IMR-90 (cell line): ENCODE measurements around the gene BBS12. TPM values are rescaled to one million over a fixed set of nuclear protein-coding genes. Genes with fewer than 3 reads are reported as not detected.

Experiments used
- ATAC-seq: fragments of 200-7000 bp; cut with Tn5 transposase; 2 replicates; pipeline ENCODE4 v1.9.1; 2020; ENCODE audit warnings: low read depth, mild to moderate bottlenecking, moderate library complexity
- BruUV-seq: library from RNA; stranded (reverse); fragments of 400-500 nt; replicated peaks from 2 replicates; lab custom pipeline; 2021; lab: Mats Ljungman, UMichigan
- CTCF ChIA-PET: fragments of 300-600 bp; formaldehyde crosslinking; extraction: SDS; loops from one replicate; lab custom pipeline; 2021; ENCODE audit warnings: antibody characterized with exemption; lab: Yijun Ruan, JAX
- POLR2A ChIA-PET: fragments of 300-600 bp; sonication (Branson Sonifier 250); formaldehyde crosslinking; loops from one replicate; lab custom pipeline; 2022; ENCODE audit warnings: antibody characterized with exemption; ENCODE audit not compliant: unreplicated experiment; lab: Charles Lee
- DNase-seq: peaks from one replicate; pipeline ENCODE4 v3.0.0; 2013
- H2AFZ ChIP-seq: replicated peaks from 2 replicates; pipeline ENCODE3; 2013; ENCODE audit warnings: low read length, mild to moderate bottlenecking; ENCODE audit not compliant: poor library complexity
- H2AK5ac ChIP-seq: 2 replicates; pipeline ENCODE4 v1.6.1; 2013; ENCODE audit warnings: low read depth, low read length, inconsistent platforms
- H2AK9ac ChIP-seq: replicated peaks from 2 replicates; pipeline ENCODE3; 2013; ENCODE audit warnings: mild to moderate bottlenecking, low read depth, low read length, moderate library complexity; ENCODE audit not compliant: poor library complexity
- H2BK120ac ChIP-seq: 2 replicates; pipeline ENCODE4 v1.6.1; 2013; ENCODE audit warnings: low read depth, low read length, inconsistent platforms
- H2BK15ac ChIP-seq: 3 replicates; pipeline ENCODE4 v1.6.1; 2013; ENCODE audit warnings: low read depth, low read length, inconsistent platforms
- H2BK20ac ChIP-seq: 2 replicates; pipeline ENCODE4 v1.6.1; 2013; ENCODE audit warnings: low read depth, mild to moderate bottlenecking, inconsistent platforms, low read length, moderate library complexity
- H2BK5ac ChIP-seq: 2 replicates; pipeline ENCODE4 v1.6.1; 2013; ENCODE audit warnings: mild to moderate bottlenecking, low read depth, low read length, inconsistent platforms; ENCODE audit not compliant: poor library complexity, severe bottlenecking
- H3K14ac ChIP-seq: replicated peaks from 2 replicates; pipeline ENCODE4 v1.6.1; 2013; ENCODE audit warnings: low read depth, low read length, inconsistent platforms
- H3K18ac ChIP-seq: 2 replicates; pipeline ENCODE4 v1.6.1; 2013; ENCODE audit warnings: low read depth, low read length, control low read depth
- H3K23ac ChIP-seq: 2 replicates; pipeline ENCODE4 v1.6.1; 2013; ENCODE audit warnings: low read depth, low read length, inconsistent platforms
- H3K27ac ChIP-seq: 2 replicates; pipeline ENCODE4 v1.5.1; 2013; ENCODE audit warnings: mild to moderate bottlenecking, control low read depth, low read length; ENCODE audit not compliant: insufficient read depth
- H3K27me3 ChIP-seq: 2 replicates; pipeline ENCODE4 v1.6.1; 2013; ENCODE audit warnings: low read length; ENCODE audit not compliant: control insufficient read depth, insufficient read depth
- H3K36me3 ChIP-seq: 2 replicates; pipeline ENCODE4 v1.6.1; 2013; ENCODE audit warnings: low read length, mixed read lengths; ENCODE audit not compliant: control insufficient read depth, insufficient read depth
- H3K4ac ChIP-seq: 2 replicates; pipeline ENCODE4 v1.6.1; 2013; ENCODE audit warnings: low read depth, low read length, inconsistent platforms
- H3K4me1 ChIP-seq: 2 replicates; pipeline ENCODE4 v1.6.1; 2013; ENCODE audit warnings: low read length, mixed read lengths; ENCODE audit not compliant: control insufficient read depth, insufficient read depth
- H3K4me2 ChIP-seq: 2 replicates; pipeline ENCODE4 v1.6.1; 2013; ENCODE audit warnings: low read depth, mild to moderate bottlenecking, control low read depth, low read length, moderate library complexity
- H3K4me3 ChIP-seq: 2 replicates; pipeline ENCODE4 v1.5.1; 2013; ENCODE audit warnings: low read depth, mild to moderate bottlenecking, control low read depth, low read length, moderate library complexity; ENCODE audit not compliant: insufficient read depth
- H3K56ac ChIP-seq: 2 replicates; pipeline ENCODE4 v1.6.1; 2013; ENCODE audit warnings: low read length, inconsistent platforms; ENCODE audit not compliant: insufficient read depth; ENCODE audit errors: extremely low read depth
- H3K79me1 ChIP-seq, 2 experiments: 2 replicates each; pipeline ENCODE4 v1.6.1; 2013; ENCODE audit warnings: low read length in 2 of 2, inconsistent platforms in 1 of 2, low read depth in 1 of 2
- H3K9ac ChIP-seq: 2 replicates; pipeline ENCODE4 v1.6.1; 2013; ENCODE audit warnings: low read depth, low read length, control low read depth
- H3K9me1 ChIP-seq: 2 replicates; pipeline ENCODE4 v1.6.1; 2013; ENCODE audit warnings: low read length, inconsistent platforms; ENCODE audit not compliant: insufficient read depth
- H3K9me3 ChIP-seq: 2 replicates; pipeline ENCODE4 v1.6.1; 2013; ENCODE audit warnings: low read length; ENCODE audit not compliant: control insufficient read depth, insufficient read depth
- H4K20me1 ChIP-seq: 2 replicates; pipeline ENCODE4 v1.6.1; 2013; ENCODE audit warnings: low read length, inconsistent platforms; ENCODE audit not compliant: insufficient read depth
- H4K5ac ChIP-seq: 2 replicates; pipeline ENCODE4 v1.6.1; 2013; ENCODE audit warnings: mild to moderate bottlenecking, low read depth, low read length, control low read depth
- H4K8ac ChIP-seq, 2 experiments: 2 replicates each; pipeline ENCODE4 v1.6.1; 2013; ENCODE audit warnings: low read depth in 2 of 2, low read length in 2 of 2, control low read depth in 1 of 2, inconsistent platforms in 1 of 2
- H4K91ac ChIP-seq: 2 replicates; pipeline ENCODE4 v1.6.1; 2013; ENCODE audit warnings: low read depth, low read length, inconsistent platforms; ENCODE audit not compliant: insufficient read depth
- BHLHE40 ChIP-seq: fragments of 150-350 bp; IDR thresholded peaks from 2 replicates; pipeline ENCODE4 v1.6.1; 2016; ENCODE audit warnings: mild to moderate bottlenecking, low read depth, low read length
- CEBPB ChIP-seq: IDR thresholded peaks from 2 replicates; pipeline ENCODE4 v1.6.1; 2012; ENCODE audit warnings: low read depth, low read length, improper control_type of control experiment
- CHD1 ChIP-seq: IDR thresholded peaks from 2 replicates; pipeline ENCODE4 v1.6.1; 2012; ENCODE audit warnings: low read depth, low read length, improper control_type of control experiment
- FOS ChIP-seq: fragments of 150-350 bp; IDR thresholded peaks from 2 replicates; pipeline ENCODE4 v1.6.1; 2016; ENCODE audit warnings: low read depth, low read length
- MAFK ChIP-seq: IDR thresholded peaks from 2 replicates; pipeline ENCODE4 v1.6.1; 2012; ENCODE audit warnings: low read depth, low read length, improper control_type of control experiment
- MXI1 ChIP-seq: IDR thresholded peaks from 2 replicates; pipeline ENCODE4 v1.6.1; 2012; ENCODE audit warnings: low read depth, mild to moderate bottlenecking, low read length, moderate library complexity, borderline replicate concordance
- NFE2L2 ChIP-seq: fragments of 150-350 bp; IDR thresholded peaks from 2 replicates; pipeline ENCODE4 v1.6.1; 2016; ENCODE audit warnings: low read depth, mild to moderate bottlenecking, low read length
- POLR2A ChIP-seq: IDR thresholded peaks from 2 replicates; pipeline ENCODE4 v1.6.1; 2012; ENCODE audit warnings: mild to moderate bottlenecking, low read depth, low read length
- RAD21 ChIP-seq: IDR thresholded peaks from 2 replicates; pipeline ENCODE4 v1.6.1; 2012; ENCODE audit warnings: low read length, improper control_type of control experiment
- SMC3 ChIP-seq: fragments of 150-350 bp; IDR thresholded peaks from 2 replicates; pipeline ENCODE4 v1.6.1; 2016; ENCODE audit warnings: low read depth, mild to moderate bottlenecking, antibody characterized with exemption, low read length, moderate library complexity
- WGBS, 2 experiments: methylation state at CpG; one replicate each; pipeline versions ENCODE4 v1.1.5 to v1.1.7; 2013; ENCODE audit warnings: missing lambda C conversion rate in 2 of 2; ENCODE audit not compliant: insufficient read length in 1 of 2; ENCODE audit errors: extremely low coverage in 2 of 2; 5-methylcytosine and 5-hydroxymethylcytosine counted together
- dilution Hi-C: fragments of 300-500 bp; cut with HindIII; formaldehyde crosslinking; loops from one replicate; pipeline ENCODE4 v1.14.3; 2018; ENCODE audit warnings: low sequenced_read_pairs; ENCODE audit not compliant: unreplicated experiment
- in situ Hi-C: fragments of 300-500 bp; cut with MboI; formaldehyde crosslinking; loops from 3 replicates; pipeline ENCODE4 v1.14.3; 2019; ENCODE audit warnings: low sequenced_read_pairs, inconsistent platforms, mixed read lengths
- intact Hi-C: fragments of 100-400 bp; cut with micrococcal nuclease; formaldehyde crosslinking; loops from 2 replicates; pipeline ENCODE4 v1.10.0; 2022
- polyA plus RNA-seq, 3 experiments: library from polyadenylated mRNA; depleted of rRNA; stranded (reverse); fragments of >200 nt; gene quantifications; 2 replicates each; pipeline ENCODE4 v1.2.3, GENCODE V29; 2012; ENCODE audit warnings: low replicate concordance in 1 of 3
- total RNA-seq: library from RNA; depleted of rRNA; stranded (reverse); fragments of >200 nt; gene quantifications from 2 replicates; pipeline ENCODE4 v1.2.3, GENCODE V29; 2012
- TF ChIP-seq, protein P1 (sequence below): fragments of 150-350 bp; IDR thresholded peaks from 2 replicates; pipeline ENCODE4 v1.6.1; 2017; ENCODE audit warnings: mild to moderate bottlenecking, antibody characterized with exemption, low read length, low read depth
- TF ChIP-seq, protein P2 (sequence below): fragments of 150-350 bp; IDR thresholded peaks from 2 replicates; pipeline ENCODE4 v1.6.1; 2016; ENCODE audit warnings: low read depth, mild to moderate bottlenecking, low read length, moderate library complexity, borderline replicate concordance
- TF ChIP-seq, protein P3 (sequence below): conservative IDR thresholded peaks from 2 replicates; pipeline ENCODE4 v1.5.1; 2012; ENCODE audit warnings: mild to moderate bottlenecking, low read depth, low read length, improper control_type of control experiment

The BBS12 gene
- total and polyA plus RNA-seq, 2 of the 4 experiments (the other 2 are of a cell fraction), result 1.1 to 5.9 TPM

DNA sequence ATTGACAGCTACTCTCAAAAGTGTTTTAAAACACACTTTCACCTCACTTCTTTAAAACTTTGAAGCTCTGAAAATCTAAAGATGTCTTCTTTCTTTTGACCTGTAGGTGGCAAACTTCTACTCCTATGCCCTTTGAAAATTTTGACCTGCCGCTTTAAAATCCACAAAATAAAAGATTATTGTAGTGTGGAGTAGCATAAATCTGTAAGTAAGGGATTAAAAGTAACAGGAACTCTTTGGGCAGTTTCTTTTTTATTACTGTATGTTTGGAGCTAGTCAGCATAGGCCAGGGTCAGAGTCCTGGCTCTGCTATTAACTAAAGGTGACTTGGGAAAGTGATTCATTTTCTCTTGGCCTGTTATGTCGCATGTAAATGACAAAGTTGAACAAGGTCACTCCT is 25.5 kb downstream of the BBS12 start:
- Histone ChIP-seq H3K18ac (peak overlapping the region; percentile 78; the same call in 1 of the 2 replicates), H3K56ac (peak overlapping the region; percentile 70; the same call in 1 of the 2 replicates), H4K20me1 (no peaks in the 10 kb centered on the region), H2BK5ac (peak overlapping the region; percentile 83), H3K79me1 (no peaks in the 10 kb centered on the region; a peak in 1 of 4 replicates), H2BK120ac (peak overlapping the region; percentile 77; the same call in 1 of the 2 replicates), H2AK5ac (no peak overlapping the region), H3K27me3 (no peaks in the 10 kb centered on the region), H2AFZ (no peak overlapping the region), H3K9ac (no peak overlapping the region; the same call in 1 of the 2 replicates), H3K4me2 (no peak overlapping the region; the same call in 1 of the 2 replicates), H3K23ac (no peak overlapping the region), H3K36me3 (no peaks in the 10 kb centered on the region), H3K14ac (no peak overlapping the region), H3K27ac (no peak overlapping the region), H4K5ac (no peak overlapping the region), H3K4ac (peak overlapping the region; percentile 12; the same call in 1 of the 2 replicates), H2BK20ac (peak overlapping the region; percentile 61; the same call in 1 of the 2 replicates), H2BK15ac (0 out of 3 replicates have a peak overlapping the region, but pooled peaks have one; percentile 66), H3K9me3 (no peaks in the 10 kb centered on the region), H3K4me3 (no peak overlapping the region), H4K91ac (no peak overlapping the region), H3K4me1 (no peaks in the 10 kb centered on the region), H4K8ac (peak overlapping the region in 1 of 2 experiments; percentile 10; a peak in 1 of 4 replicates), H3K9me1 (no peaks in the 10 kb centered on the region), H2AK9ac (no peak overlapping the region)
- CTCF ChIA-PET, result interaction anchor here (0.6 to 1.7 kb wide), 9 partner anchors 26 to 157 kb away, joined by 3 to 20 read pairs (median 4); partner anchors contain the start of gene BBS12
- DNase-seq (peak; percentile 51), ATAC-seq (peak; percentile 68)
- BruUV-seq, result no TSS peak
- in situ Hi-C loops, result no loop called here
- dilution Hi-C loops, result loop anchor here (25.0 kb wide), 1 partner anchor 154 kb away; the partner anchor contains the start of gene NUDT6
- TF ChIP-seq SMC3 (peak; percentile 79), MAFK (no peak), MXI1 (no peak), BHLHE40 (no peak), POLR2A (no peak), FOS (no peak), CEBPB (no peak), RAD21 (peak; percentile 72), NFE2L2 (no peak), CHD1 (no peak)
- TF ChIP-seq, protein P1, sequence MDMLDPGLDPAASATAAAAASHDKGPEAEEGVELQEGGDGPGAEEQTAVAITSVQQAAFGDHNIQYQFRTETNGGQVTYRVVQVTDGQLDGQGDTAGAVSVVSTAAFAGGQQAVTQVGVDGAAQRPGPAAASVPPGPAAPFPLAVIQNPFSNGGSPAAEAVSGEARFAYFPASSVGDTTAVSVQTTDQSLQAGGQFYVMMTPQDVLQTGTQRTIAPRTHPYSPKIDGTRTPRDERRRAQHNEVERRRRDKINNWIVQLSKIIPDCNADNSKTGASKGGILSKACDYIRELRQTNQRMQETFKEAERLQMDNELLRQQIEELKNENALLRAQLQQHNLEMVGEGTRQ, result no peak
- TF ChIP-seq, protein P2, sequence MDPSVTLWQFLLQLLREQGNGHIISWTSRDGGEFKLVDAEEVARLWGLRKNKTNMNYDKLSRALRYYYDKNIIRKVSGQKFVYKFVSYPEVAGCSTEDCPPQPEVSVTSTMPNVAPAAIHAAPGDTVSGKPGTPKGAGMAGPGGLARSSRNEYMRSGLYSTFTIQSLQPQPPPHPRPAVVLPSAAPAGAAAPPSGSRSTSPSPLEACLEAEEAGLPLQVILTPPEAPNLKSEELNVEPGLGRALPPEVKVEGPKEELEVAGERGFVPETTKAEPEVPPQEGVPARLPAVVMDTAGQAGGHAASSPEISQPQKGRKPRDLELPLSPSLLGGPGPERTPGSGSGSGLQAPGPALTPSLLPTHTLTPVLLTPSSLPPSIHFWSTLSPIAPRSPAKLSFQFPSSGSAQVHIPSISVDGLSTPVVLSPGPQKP, result no peak
- TF ChIP-seq, protein P3, sequence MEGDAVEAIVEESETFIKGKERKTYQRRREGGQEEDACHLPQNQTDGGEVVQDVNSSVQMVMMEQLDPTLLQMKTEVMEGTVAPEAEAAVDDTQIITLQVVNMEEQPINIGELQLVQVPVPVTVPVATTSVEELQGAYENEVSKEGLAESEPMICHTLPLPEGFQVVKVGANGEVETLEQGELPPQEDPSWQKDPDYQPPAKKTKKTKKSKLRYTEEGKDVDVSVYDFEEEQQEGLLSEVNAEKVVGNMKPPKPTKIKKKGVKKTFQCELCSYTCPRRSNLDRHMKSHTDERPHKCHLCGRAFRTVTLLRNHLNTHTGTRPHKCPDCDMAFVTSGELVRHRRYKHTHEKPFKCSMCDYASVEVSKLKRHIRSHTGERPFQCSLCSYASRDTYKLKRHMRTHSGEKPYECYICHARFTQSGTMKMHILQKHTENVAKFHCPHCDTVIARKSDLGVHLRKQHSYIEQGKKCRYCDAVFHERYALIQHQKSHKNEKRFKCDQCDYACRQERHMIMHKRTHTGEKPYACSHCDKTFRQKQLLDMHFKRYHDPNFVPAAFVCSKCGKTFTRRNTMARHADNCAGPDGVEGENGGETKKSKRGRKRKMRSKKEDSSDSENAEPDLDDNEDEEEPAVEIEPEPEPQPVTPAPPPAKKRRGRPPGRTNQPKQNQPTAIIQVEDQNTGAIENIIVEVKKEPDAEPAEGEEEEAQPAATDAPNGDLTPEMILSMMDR, result peak; percentile 77
- POLR2A ChIA-PET, result no interaction called here
- intact Hi-C loops, result loop anchor here (1.0 kb wide), 2 partner anchors 70 to 156 kb away; no protein-coding TSS in a partner anchor
- no CpG with 5 or more reads among the region's 2 CpGs for WGBS, 2 experiments
